H1 (cell line): ENCODE results near the gene C3orf20.

Experiments
- GTF2F1 ChIP-seq: IDR thresholded peaks from 2 replicates; pipeline ENCODE4 v1.6.1; 2012; ENCODE audit warnings: low read depth, low read length, improper control_type of control experiment, borderline replicate concordance
- POLR2A ChIP-seq, 2 experiments: IDR thresholded peaks; 1 replicate in 1 of 2; 2 replicates in 1 of 2; pipeline ENCODE4 v1.6.1; 2011; ENCODE audit warnings: low read depth in 2 of 2, low read length in 2 of 2, mild to moderate bottlenecking in 2 of 2; ENCODE audit errors: control extremely low read depth in 1 of 2
- POLR2AphosphoS5 ChIP-seq: IDR thresholded peaks from 2 replicates; pipeline ENCODE4 v1.6.1; 2011; ENCODE audit warnings: low read depth, low read length
- USF2 ChIP-seq: IDR thresholded peaks from 2 replicates; pipeline ENCODE4 v1.6.1; 2011; ENCODE audit warnings: low read length, improper control_type of control experiment
- TF ChIP-seq, protein P1 (sequence below), 3 experiments: IDR thresholded peaks; 1 replicate in 2 of 3; 2 replicates in 1 of 3; pipeline versions ENCODE4 v1.5.1 to v1.6.1; 2011; ENCODE audit warnings: low read length in 3 of 3, mild to moderate bottlenecking in 3 of 3, inconsistent platforms in 2 of 3, low read depth in 1 of 3, moderate library complexity in 1 of 3; ENCODE audit not compliant: insufficient read depth in 1 of 3; ENCODE audit errors: control extremely low read depth in 1 of 3

GRCh38 chr3:14801031-14801430, 126.1 kb downstream of the C3orf20 start:
- TF ChIP-seq POLR2A (IDR thresholded peaks at IDR 0.05; ENCODE audit: control extremely low read depth in 1 of 2, low read depth in 2 of 2, low read length in 2 of 2), result no peak
- no peak for TF ChIP-seq GTF2F1
- TF ChIP-seq, protein P1, sequence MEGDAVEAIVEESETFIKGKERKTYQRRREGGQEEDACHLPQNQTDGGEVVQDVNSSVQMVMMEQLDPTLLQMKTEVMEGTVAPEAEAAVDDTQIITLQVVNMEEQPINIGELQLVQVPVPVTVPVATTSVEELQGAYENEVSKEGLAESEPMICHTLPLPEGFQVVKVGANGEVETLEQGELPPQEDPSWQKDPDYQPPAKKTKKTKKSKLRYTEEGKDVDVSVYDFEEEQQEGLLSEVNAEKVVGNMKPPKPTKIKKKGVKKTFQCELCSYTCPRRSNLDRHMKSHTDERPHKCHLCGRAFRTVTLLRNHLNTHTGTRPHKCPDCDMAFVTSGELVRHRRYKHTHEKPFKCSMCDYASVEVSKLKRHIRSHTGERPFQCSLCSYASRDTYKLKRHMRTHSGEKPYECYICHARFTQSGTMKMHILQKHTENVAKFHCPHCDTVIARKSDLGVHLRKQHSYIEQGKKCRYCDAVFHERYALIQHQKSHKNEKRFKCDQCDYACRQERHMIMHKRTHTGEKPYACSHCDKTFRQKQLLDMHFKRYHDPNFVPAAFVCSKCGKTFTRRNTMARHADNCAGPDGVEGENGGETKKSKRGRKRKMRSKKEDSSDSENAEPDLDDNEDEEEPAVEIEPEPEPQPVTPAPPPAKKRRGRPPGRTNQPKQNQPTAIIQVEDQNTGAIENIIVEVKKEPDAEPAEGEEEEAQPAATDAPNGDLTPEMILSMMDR (IDR thresholded peaks at IDR 0.05; ENCODE audit: control extremely low read depth in 1 of 3, insufficient read depth in 1 of 3, low read depth in 1 of 3, low read length in 3 of 3), result no peak
- TF ChIP-seq USF2, result no peak
- TF ChIP-seq POLR2AphosphoS5, result no peak
